ENCODE results near the gene PPP2R5A.

DNA sequence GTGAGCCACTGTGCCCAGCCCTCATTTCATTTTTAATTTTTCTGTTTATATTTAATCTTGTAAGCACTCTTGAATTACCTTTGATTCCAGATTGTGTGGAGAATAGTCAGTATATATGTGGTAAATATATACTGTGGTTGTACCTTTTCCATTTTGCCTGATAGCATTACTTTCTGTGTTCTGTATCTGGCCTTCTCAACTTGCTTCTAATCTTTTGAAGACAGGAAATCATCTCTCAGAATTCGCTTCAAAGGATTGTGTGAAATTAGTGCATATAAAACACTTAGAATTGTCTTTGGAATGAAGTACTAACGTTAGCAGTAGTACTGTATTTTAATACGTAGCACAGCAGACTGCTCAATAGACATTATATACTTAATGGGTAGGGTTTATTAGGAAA, 37.9 kb downstream of the PPP2R5A start:
- TF ChIP-seq CTCF (IDR thresholded peaks at IDR 0.05; ENCODE audit: poor library complexity) (no peak), EZH2 (IDR thresholded peaks at IDR 0.05; ENCODE audit: borderline replicate concordance) (no peak), EZH2phosphoT487 (IDR thresholded peaks at IDR 0.05; ENCODE audit: low read depth, severe bottlenecking, unreplicated experiment) (no peak)
